NT2/D1 (cell line): ENCODE results near the gene ADAMTS12.

Experiments
- DNase-seq: peaks from one replicate; pipeline ENCODE4 v3.0.0-alpha.2; 2011; ENCODE audit warnings: low read depth, low spot score
- H3K27me3 ChIP-seq: 2 replicates; pipeline ENCODE4 v1.6.0; 2011; ENCODE audit warnings: mild to moderate bottlenecking; ENCODE audit not compliant: insufficient read length, insufficient read depth
- H3K36me3 ChIP-seq: 2 replicates; pipeline ENCODE4 v1.6.1; 2011; ENCODE audit warnings: mild to moderate bottlenecking, low read length, mixed read lengths; ENCODE audit not compliant: insufficient read depth, insufficient read length
- H3K4me1 ChIP-seq: 2 replicates; pipeline ENCODE4 v1.5.1; 2011; ENCODE audit not compliant: insufficient read depth, insufficient read length
- H3K4me3 ChIP-seq: 2 replicates; pipeline ENCODE4 v1.5.1; 2011; ENCODE audit warnings: low read depth; ENCODE audit not compliant: insufficient read length
- H3K9ac ChIP-seq: 2 replicates; pipeline ENCODE4 v1.6.0; 2011; ENCODE audit warnings: low read depth; ENCODE audit not compliant: insufficient read length
- H3K9me3 ChIP-seq: 2 replicates; pipeline ENCODE4 v1.5.1; 2011; ENCODE audit warnings: mild to moderate bottlenecking, low read length; ENCODE audit not compliant: insufficient read depth
- SUZ12 ChIP-seq: IDR thresholded peaks from 2 replicates; pipeline ENCODE4 v1.6.1; 2011; ENCODE audit not compliant: insufficient read length, insufficient read depth; ENCODE audit errors: extremely low read depth
- YY1 ChIP-seq: IDR thresholded peaks from 2 replicates; pipeline ENCODE4 v1.6.1; 2011; ENCODE audit not compliant: insufficient read length, insufficient read depth
- ZNF274 ChIP-seq: IDR thresholded peaks from 2 replicates; pipeline ENCODE4 v1.6.1; 2011; ENCODE audit warnings: mild to moderate bottlenecking, low read depth, low read length

Gene ADAMTS12

DNA sequence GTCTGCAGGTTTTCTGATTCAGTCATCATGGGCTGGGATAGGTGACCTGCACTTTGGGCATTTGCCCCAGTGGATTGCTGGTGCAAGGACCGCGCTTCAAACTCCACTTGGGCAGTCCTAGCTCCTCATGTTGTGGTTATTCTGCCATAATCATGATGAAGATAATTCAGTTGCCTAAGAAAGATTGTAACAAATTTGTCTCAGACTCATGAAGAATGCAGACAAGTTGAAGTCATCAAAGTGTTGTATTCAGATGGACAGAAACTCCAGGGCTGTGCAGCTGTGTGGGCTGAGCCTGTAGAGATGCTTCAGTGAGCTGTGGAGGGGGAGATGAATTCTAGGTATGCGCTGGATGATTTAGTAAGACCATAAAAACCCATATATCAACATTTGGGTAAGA, 412.5 kb downstream of the ADAMTS12 start:
- no peak for DNase-seq
- H3K9ac ChIP-seq: no peak overlapping the region
- H3K36me3 ChIP-seq: peaks cover 34% of the 10 kb centered on the region
- no peak for TF ChIP-seq YY1
- no peak for TF ChIP-seq ZNF274
- no peak for TF ChIP-seq SUZ12
- H3K4me1 ChIP-seq: no peaks in the 10 kb centered on the region
- H3K9me3 ChIP-seq: peaks cover 9% of the 10 kb centered on the region
- H3K4me3 ChIP-seq: no peak overlapping the region
- no peaks in the 10 kb centered on the region for H3K27me3 ChIP-seq

- Histone ChIP-seq H3K27me3 (no peaks in the 10 kb centered on the region), H3K4me1 (no peaks in the 10 kb centered on the region), H3K36me3 (peaks cover 44% of the 10 kb centered on the region), H3K9me3 (peaks cover 15% of the 10 kb centered on the region), H3K9ac (no peak overlapping the region), H3K4me3 (no peak overlapping the region)
- no peak for DNase-seq
- TF ChIP-seq YY1 (no peak), SUZ12 (no peak), ZNF274 (no peak)
Observed at GRCh38 chr5:33477816-33478215, 414.0 kb downstream of the ADAMTS12 start.

DNA sequence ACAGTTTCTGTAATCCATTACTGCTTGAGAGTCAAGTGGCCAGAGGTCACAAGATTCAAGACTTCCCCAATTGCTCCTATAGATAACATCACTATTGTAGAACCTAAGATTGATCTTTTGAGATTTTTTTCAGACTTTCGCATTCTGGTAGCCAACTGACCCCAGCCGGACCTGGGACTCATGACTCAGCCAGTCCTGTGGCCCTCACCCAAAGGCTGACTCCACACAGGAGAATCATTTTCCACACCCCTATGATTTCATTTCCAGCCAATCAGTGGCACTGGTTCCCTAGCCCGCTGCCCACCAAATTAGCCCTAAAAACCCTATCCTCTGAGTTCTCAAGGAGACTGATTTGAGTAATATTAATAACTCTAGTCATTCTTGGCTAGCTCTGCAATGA, 414.8 kb downstream of the ADAMTS12 start:
- no peaks in the 10 kb centered on the region for H3K27me3 ChIP-seq
- no peak for DNase-seq
- H3K9ac ChIP-seq: no peak overlapping the region
- peaks cover 50% of the 10 kb centered on the region for H3K36me3 ChIP-seq
- peaks cover 15% of the 10 kb centered on the region for H3K9me3 ChIP-seq
- TF ChIP-seq ZNF274 (no peak), YY1 (no peak), SUZ12 (no peak)
- H3K4me1 ChIP-seq: no peaks in the 10 kb centered on the region
- H3K4me3 ChIP-seq: no peak overlapping the region

- peaks cover 15% of the 10 kb centered on the region for H3K9me3 ChIP-seq
Observed at GRCh38 chr5:33475706-33476105, 416.1 kb downstream of the ADAMTS12 start.

GRCh38 chr5:33474931-33475499, 416.8 kb downstream of the ADAMTS12 start:
- no peak overlapping the region for H3K4me3 ChIP-seq
- DNase-seq: no peak
- no peaks in the 10 kb centered on the region for H3K27me3 ChIP-seq
- TF ChIP-seq YY1: no peak
- no peak for TF ChIP-seq SUZ12
- TF ChIP-seq ZNF274: no peak
- no peaks in the 10 kb centered on the region for H3K4me1 ChIP-seq
- H3K36me3 ChIP-seq: peaks cover 66% of the 10 kb centered on the region
- no peak overlapping the region for H3K9ac ChIP-seq
- H3K9me3 ChIP-seq: peaks cover 15% of the 10 kb centered on the region

More at GRCh38 chr5:33475706-33476105, 416.1 kb downstream of the ADAMTS12 start:
- TF ChIP-seq ZNF274 (no peak), SUZ12 (no peak), YY1 (no peak)
- H3K36me3 ChIP-seq: peaks cover 60% of the 10 kb centered on the region
- no peak overlapping the region for H3K9ac ChIP-seq
- no peak for DNase-seq
- H3K4me1 ChIP-seq: no peaks in the 10 kb centered on the region
- no peak overlapping the region for H3K4me3 ChIP-seq
- no peaks in the 10 kb centered on the region for H3K27me3 ChIP-seq

GRCh38 chr5:33474004-33474403, 417.8 kb downstream of the ADAMTS12 start:
- Histone ChIP-seq H3K27me3 (no peaks in the 10 kb centered on the region), H3K9me3 (peaks cover 15% of the 10 kb centered on the region), H3K4me1 (no peaks in the 10 kb centered on the region), H3K9ac (no peak overlapping the region), H3K36me3 (peaks cover 72% of the 10 kb centered on the region), H3K4me3 (no peak overlapping the region)
- no peak for DNase-seq
- TF ChIP-seq YY1: no peak
- TF ChIP-seq SUZ12: no peak
- TF ChIP-seq ZNF274: no peak
